ENCODE measurements around the gene PRSS2. TPM values are rescaled to one million over a fixed set of nuclear protein-coding genes. Genes with fewer than 3 reads are reported as not detected.

Gene PRSS2
- total and polyA plus RNA-seq, 3 donors from 2014 or later, result not detected

- no peaks in the 10 kb centered on the region for H3K36me3 ChIP-seq (ENCODE audit: low read depth, missing control alignments)
- 84 to 85% methylated on average over 1 of the region's 1 CpG for WGBS, 2 donors
- no peaks in the 10 kb centered on the region for H3K27me3 ChIP-seq
- H3K4me1 ChIP-seq, result peaks cover 4% of the 10 kb centered on the region
- H3K9me3 ChIP-seq, result no peaks in the 10 kb centered on the region
- no peak overlapping the region for H3K4me3 ChIP-seq
- no peak overlapping the region for H3K27ac ChIP-seq
- TF ChIP-seq CTCF (IDR thresholded peaks at IDR 0.05) (no peak), POLR2A (IDR thresholded peaks at IDR 0.05) (no peak)
- intact Hi-C loops (cut with DNase I; ENCODE audit: low total_unique reads), result no loop called here
- DNase-seq, result no peak
Measured at GRCh38 chr7:142800088-142800487, 29.3 kb downstream of the PRSS2 start.

GRCh38 chr7:142800699-142801260, 30.0 kb downstream of the PRSS2 start:
- H3K36me3 ChIP-seq (ENCODE audit: low read depth, missing control alignments), result no peaks in the 10 kb centered on the region
- H3K27me3 ChIP-seq, result no peaks in the 10 kb centered on the region
- H3K4me3 ChIP-seq, result no peak overlapping the region
- TF ChIP-seq POLR2A (IDR thresholded peaks at IDR 0.05), result no peak
- no peak for TF ChIP-seq CTCF (IDR thresholded peaks at IDR 0.05)
- intact Hi-C loops (cut with DNase I; ENCODE audit: low total_unique reads), result no loop called here
- no peak for DNase-seq
- no peaks in the 10 kb centered on the region for H3K9me3 ChIP-seq
- H3K27ac ChIP-seq, result no peak overlapping the region
- 83 to 89% methylated on average over 3 to 7 of the region's 7 CpGs for WGBS, 2 donors
- H3K4me1 ChIP-seq, result peaks cover 4% of the 10 kb centered on the region

GRCh38 chr7:142801601-142802295, 31.0 kb downstream of the PRSS2 start:
- Histone ChIP-seq H3K27ac (no peak overlapping the region), H3K9me3 (no peaks in the 10 kb centered on the region), H3K27me3 (no peaks in the 10 kb centered on the region), H3K4me3 (no peak overlapping the region), H3K36me3 (ENCODE audit: low read depth, missing control alignments) (no peaks in the 10 kb centered on the region), H3K4me1 (peaks cover 4% of the 10 kb centered on the region)
- 92 to 93% methylated on average over 6 to 8 of the region's 8 CpGs for WGBS, 2 donors
- intact Hi-C loops (cut with DNase I; ENCODE audit: low total_unique reads), result no loop called here
- no peak for DNase-seq
- TF ChIP-seq CTCF (IDR thresholded peaks at IDR 0.05) (no peak), POLR2A (IDR thresholded peaks at IDR 0.05) (no peak)

GRCh38 chr7:142802301-142802700, 31.5 kb downstream of the PRSS2 start:
- H3K36me3 ChIP-seq (ENCODE audit: low read depth, missing control alignments), result no peaks in the 10 kb centered on the region
- intact Hi-C loops (cut with DNase I; ENCODE audit: low total_unique reads), result no loop called here
- peaks cover 4% of the 10 kb centered on the region for H3K4me1 ChIP-seq
- 91 to 94% methylated on average over 3 of the region's 3 CpGs for WGBS, 2 donors
- H3K9me3 ChIP-seq, result no peaks in the 10 kb centered on the region
- H3K27me3 ChIP-seq, result no peaks in the 10 kb centered on the region
- no peak overlapping the region for H3K27ac ChIP-seq
- TF ChIP-seq CTCF (IDR thresholded peaks at IDR 0.05) (no peak), POLR2A (IDR thresholded peaks at IDR 0.05) (no peak)
- H3K4me3 ChIP-seq, result no peak overlapping the region
- no peak for DNase-seq

- Histone ChIP-seq H3K9me3 (no peaks in the 10 kb centered on the region), H3K27me3 (no peaks in the 10 kb centered on the region), H3K27ac (no peak overlapping the region), H3K4me1 (peaks cover 4% of the 10 kb centered on the region), H3K4me3 (no peak overlapping the region), H3K36me3 (ENCODE audit: low read depth, missing control alignments) (no peaks in the 10 kb centered on the region)
- no peak for DNase-seq
- intact Hi-C loops (cut with DNase I; ENCODE audit: low total_unique reads), result no loop called here
- 89 to 96% methylated on average over 4 of the region's 4 CpGs for WGBS, 2 donors
- TF ChIP-seq POLR2A (IDR thresholded peaks at IDR 0.05) (no peak), CTCF (IDR thresholded peaks at IDR 0.05) (no peak)
Measured at GRCh38 chr7:142803901-142804300, 33.1 kb downstream of the PRSS2 start.

Measured in testis (tissue), 3 donors.